Measurements from ENCODE around the gene KIF1A. TPM values are rescaled to one million over a fixed set of nuclear protein-coding genes. Genes with fewer than 3 reads are reported as not detected.
"Not testable (repeated sequence)": the region's sequence is repeated elsewhere in the genome, so short reads cannot be mapped to it uniquely, and the experiment has no call there.

Gene KIF1A
- polyA plus RNA-seq, 1 donor, result 15.8 TPM

- Histone ChIP-seq H3K27me3 (ENCODE audit: control insufficient read depth, insufficient read depth, low read length) (no peaks in the 10 kb centered on the region), H3K9me3 (ENCODE audit: control insufficient read depth, low read depth, low read length) (peaks cover 6% of the 10 kb centered on the region), H3K27ac (ENCODE audit: low read length) (no peak overlapping the region), H3K4me1 (ENCODE audit: control insufficient read depth, insufficient read depth, low read length) (no peaks in the 10 kb centered on the region), H3K36me3 (ENCODE audit: control insufficient read depth, insufficient read depth, low read length) (no peaks in the 10 kb centered on the region), H3K4me3 (ENCODE audit: low read length) (no peak overlapping the region)
- DNase-seq, result no peak
- no CpG with 5 or more reads among the region's 25 CpGs for WGBS (ENCODE audit: insufficient coverage, low lambda C conversion rate)
These were observed 35.2 kb downstream of the KIF1A start for GRCh38 chr2:240784629-240785423.

GRCh38 chr2:240783819-240784621, 36.0 kb downstream of the KIF1A start:
- no peak for DNase-seq
- Histone ChIP-seq H3K4me3 (ENCODE audit: low read length) (no peak overlapping the region), H3K27ac (ENCODE audit: low read length) (no peak overlapping the region), H3K4me1 (ENCODE audit: control insufficient read depth, insufficient read depth, low read length) (no peaks in the 10 kb centered on the region), H3K36me3 (ENCODE audit: control insufficient read depth, insufficient read depth, low read length) (no peaks in the 10 kb centered on the region), H3K9me3 (ENCODE audit: control insufficient read depth, low read depth, low read length) (peaks cover 6% of the 10 kb centered on the region), H3K27me3 (ENCODE audit: control insufficient read depth, insufficient read depth, low read length) (no peaks in the 10 kb centered on the region)
- WGBS (ENCODE audit: insufficient coverage, low lambda C conversion rate), result no CpG with 5 or more reads among the region's 36 CpGs

GRCh38 chr2:240782886-240783818, 36.9 kb downstream of the KIF1A start:
- Histone ChIP-seq H3K4me3 (ENCODE audit: low read length) (no peak overlapping the region), H3K36me3 (ENCODE audit: control insufficient read depth, insufficient read depth, low read length) (no peaks in the 10 kb centered on the region), H3K9me3 (ENCODE audit: control insufficient read depth, low read depth, low read length) (peaks cover 6% of the 10 kb centered on the region), H3K27me3 (ENCODE audit: control insufficient read depth, insufficient read depth, low read length) (no peaks in the 10 kb centered on the region), H3K4me1 (ENCODE audit: control insufficient read depth, insufficient read depth, low read length) (no peaks in the 10 kb centered on the region), H3K27ac (ENCODE audit: low read length) (no peak overlapping the region)
- DNase-seq, result no peak
- no CpG with 5 or more reads among the region's 32 CpGs for WGBS (ENCODE audit: insufficient coverage, low lambda C conversion rate)

- DNase-seq, result no peak
- H3K36me3 ChIP-seq (ENCODE audit: control insufficient read depth, insufficient read depth, low read length), result no peaks in the 10 kb centered on the region
- H3K9me3 ChIP-seq (ENCODE audit: control insufficient read depth, low read depth, low read length), result peaks cover 6% of the 10 kb centered on the region
- H3K4me1 ChIP-seq (ENCODE audit: control insufficient read depth, insufficient read depth, low read length), result no peaks in the 10 kb centered on the region
- WGBS (ENCODE audit: insufficient coverage, low lambda C conversion rate), result 72% methylated on average over 2 of the region's 43 CpGs
- no peak overlapping the region for H3K4me3 ChIP-seq (ENCODE audit: low read length)
- no peak overlapping the region for H3K27ac ChIP-seq (ENCODE audit: low read length)
- H3K27me3 ChIP-seq (ENCODE audit: control insufficient read depth, insufficient read depth, low read length), result no peaks in the 10 kb centered on the region
These were observed 37.7 kb downstream of the KIF1A start for GRCh38 chr2:240782221-240782885.

- Histone ChIP-seq H3K27ac (ENCODE audit: low read length) (no peak overlapping the region), H3K36me3 (ENCODE audit: control insufficient read depth, insufficient read depth, low read length) (no peaks in the 10 kb centered on the region), H3K4me3 (ENCODE audit: low read length) (no peak overlapping the region), H3K9me3 (ENCODE audit: control insufficient read depth, low read depth, low read length) (peaks cover 6% of the 10 kb centered on the region), H3K4me1 (ENCODE audit: control insufficient read depth, insufficient read depth, low read length) (no peaks in the 10 kb centered on the region), H3K27me3 (ENCODE audit: control insufficient read depth, insufficient read depth, low read length) (no peaks in the 10 kb centered on the region)
- WGBS (ENCODE audit: insufficient coverage, low lambda C conversion rate), result 92% methylated on average over 5 of the region's 58 CpGs
- no peak for DNase-seq
These were observed 38.4 kb downstream of the KIF1A start for GRCh38 chr2:240781471-240782220.

- Histone ChIP-seq H3K27ac (ENCODE audit: low read length) (no peak overlapping the region), H3K27me3 (ENCODE audit: control insufficient read depth, insufficient read depth, low read length) (no peaks in the 10 kb centered on the region), H3K36me3 (ENCODE audit: control insufficient read depth, insufficient read depth, low read length) (no peaks in the 10 kb centered on the region), H3K4me3 (ENCODE audit: low read length) (no peak overlapping the region), H3K4me1 (ENCODE audit: control insufficient read depth, insufficient read depth, low read length) (no peaks in the 10 kb centered on the region), H3K9me3 (ENCODE audit: control insufficient read depth, low read depth, low read length) (peaks cover 6% of the 10 kb centered on the region)
- 55% methylated on average over 4 of the region's 39 CpGs for WGBS (ENCODE audit: insufficient coverage, low lambda C conversion rate)
- no peak for DNase-seq
These were observed 39.9 kb downstream of the KIF1A start for GRCh38 chr2:240780023-240780700.

- 100% methylated on average over 1 of the region's 6 CpGs for WGBS (ENCODE audit: insufficient coverage, low lambda C conversion rate)
- H3K9me3 ChIP-seq (ENCODE audit: control insufficient read depth, low read depth, low read length); DNase-seq; H3K4me3 ChIP-seq (ENCODE audit: low read length); H3K4me1 ChIP-seq (ENCODE audit: control insufficient read depth, insufficient read depth, low read length); H3K27ac ChIP-seq (ENCODE audit: low read length); H3K36me3 ChIP-seq (ENCODE audit: control insufficient read depth, insufficient read depth, low read length); H3K27me3 ChIP-seq (ENCODE audit: control insufficient read depth, insufficient read depth, low read length): not testable (repeated sequence)
These were observed 40.7 kb downstream of the KIF1A start for GRCh38 chr2:240779250-240779832.

- Histone ChIP-seq H3K27ac (ENCODE audit: low read length) (no peak overlapping the region), H3K4me3 (ENCODE audit: low read length) (no peak overlapping the region), H3K36me3 (ENCODE audit: control insufficient read depth, insufficient read depth, low read length) (no peaks in the 10 kb centered on the region), H3K27me3 (ENCODE audit: control insufficient read depth, insufficient read depth, low read length) (no peaks in the 10 kb centered on the region), H3K4me1 (ENCODE audit: control insufficient read depth, insufficient read depth, low read length) (no peaks in the 10 kb centered on the region), H3K9me3 (ENCODE audit: control insufficient read depth, low read depth, low read length) (peaks cover 6% of the 10 kb centered on the region)
- no peak for DNase-seq
- no CpG with 5 or more reads among the region's 26 CpGs for WGBS (ENCODE audit: insufficient coverage, low lambda C conversion rate)
These were observed 41.6 kb downstream of the KIF1A start for GRCh38 chr2:240778426-240778825.
